HG02763 (cell line): Measurements from ENCODE around the gene OR51F2.
"Not testable (repeated sequence)": the region's sequence is repeated elsewhere in the genome, so short reads cannot be mapped to it uniquely, and the experiment has no call there.

Experiments used
- ATAC-seq: cut with Tn5 transposase; IDR thresholded peaks from one replicate; pipeline ENCODE4 v1.9.1; 2021; ENCODE audit warnings: mild to moderate bottlenecking, moderate library complexity; ENCODE audit not compliant: unreplicated experiment

OR51F2 gene

GRCh38 chr11:4821021-4821420 lies at the start of gene OR51F2:
Gene OR51F2 (plus strand): TSS chr11:4821321. CDS start chr11:4821422, 101 bp downstream.
- ATAC-seq, result no peak

GRCh38 chr11:4782454-4782853 lies 38.7 kb upstream of the OR51F2 start:
- no peak for ATAC-seq

GRCh38 chr11:4797206-4797605 lies 23.9 kb upstream of the OR51F2 start:
- no peak for ATAC-seq

- ATAC-seq, result no peak
Measured at GRCh38 chr11:4798427-4799183, 22.5 kb upstream of the OR51F2 start.

- ATAC-seq, result not testable (repeated sequence)
Measured at GRCh38 chr11:4801316-4801715, 19.8 kb upstream of the OR51F2 start.

GRCh38 chr11:4804280-4804679 lies 16.8 kb upstream of the OR51F2 start, which contains the start of gene OR52R1:
Gene OR52R1 (minus strand): TSS chr11:4804380. CDS start chr11:4804380, 0 bp downstream.
- no peak for ATAC-seq

GRCh38 chr11:4808476-4808875 lies 12.6 kb upstream of the OR51F2 start:
- ATAC-seq, result no peak

GRCh38 chr11:4809246-4809645 lies 11.9 kb upstream of the OR51F2 start:
- ATAC-seq, result no peak

- no peak for ATAC-seq
Measured at GRCh38 chr11:4825132-4825531, 4.0 kb downstream of the OR51F2 start.

GRCh38 chr11:4826425-4826824 lies 5.3 kb downstream of the OR51F2 start:
- no peak for ATAC-seq

- no peak for ATAC-seq
Measured at GRCh38 chr11:4830346-4830745, 9.2 kb downstream of the OR51F2 start.

- ATAC-seq, result no peak
Measured at GRCh38 chr11:4830909-4831308, 9.8 kb downstream of the OR51F2 start.

- no peak for ATAC-seq
Measured at GRCh38 chr11:4839851-4840549, 18.9 kb downstream of the OR51F2 start.

- ATAC-seq, result no peak
Measured at GRCh38 chr11:4848908-4849532, 27.9 kb downstream of the OR51F2 start, which contains the start of gene OR51S1. Gene OR51S1 (minus strand): TSS chr11:4849208. CDS start chr11:4849208, 0 bp downstream.

- no peak for ATAC-seq
Measured at GRCh38 chr11:4851033-4851432, 29.9 kb downstream of the OR51F2 start.

- not testable (repeated sequence) for ATAC-seq
Measured at GRCh38 chr11:4854286-4854685, 33.2 kb downstream of the OR51F2 start.

GRCh38 chr11:4862447-4863236 lies 41.5 kb downstream of the OR51F2 start:
- no peak for ATAC-seq

GRCh38 chr11:4863876-4864275 lies 42.8 kb downstream of the OR51F2 start:
- ATAC-seq, result no peak

- ATAC-seq, result no peak
Measured at GRCh38 chr11:4865855-4866254, 44.7 kb downstream of the OR51F2 start.
